Inferior parietal cortex (tissue), 1 donor: ENCODE data around the gene BHLHE23.
"Not testable (repeated sequence)": the region's sequence is repeated elsewhere in the genome, so short reads cannot be mapped to it uniquely, and the experiment has no call there.

Experiments used
- DNase-seq: peaks from one replicate; pipeline ENCODE4 v3.0.0-alpha.2; 2016; ENCODE audit errors: extremely low spot score

BHLHE23 gene

GRCh38 chr20:63043348-63044203 lies 36.8 kb upstream of the BHLHE23 start:
- no peak for DNase-seq

GRCh38 chr20:63042448-63043071 lies 35.8 kb upstream of the BHLHE23 start:
- no peak for DNase-seq

GRCh38 chr20:63041776-63042175 lies 35.0 kb upstream of the BHLHE23 start:
- no peak for DNase-seq

- DNase-seq = no peak
Observed at GRCh38 chr20:63037669-63038268, 31.0 kb upstream of the BHLHE23 start.

GRCh38 chr20:63036291-63036690 lies 29.5 kb upstream of the BHLHE23 start:
- DNase-seq = no peak

GRCh38 chr20:63035603-63036185 lies 28.9 kb upstream of the BHLHE23 start:
- no peak for DNase-seq

GRCh38 chr20:63034710-63035602 lies 28.2 kb upstream of the BHLHE23 start:
- not testable (repeated sequence) for DNase-seq

GRCh38 chr20:63033794-63034709 lies 27.3 kb upstream of the BHLHE23 start:
- no peak for DNase-seq

- no peak for DNase-seq
Observed at GRCh38 chr20:63032861-63033793, 26.4 kb upstream of the BHLHE23 start.

- no peak for DNase-seq
Observed at GRCh38 chr20:63032026-63032800, 25.4 kb upstream of the BHLHE23 start.

- DNase-seq = no peak
Observed at GRCh38 chr20:63031251-63032014, 24.7 kb upstream of the BHLHE23 start.

GRCh38 chr20:63029358-63030121 lies 22.8 kb upstream of the BHLHE23 start:
- DNase-seq = no peak

GRCh38 chr20:63028461-63028921 lies 21.7 kb upstream of the BHLHE23 start:
- DNase-seq = no peak

GRCh38 chr20:63027922-63028389 lies 21.2 kb upstream of the BHLHE23 start:
- DNase-seq = no peak

GRCh38 chr20:63027221-63027921 lies 20.6 kb upstream of the BHLHE23 start:
- no peak for DNase-seq

- DNase-seq = no peak
Observed at GRCh38 chr20:63026582-63027165, 19.9 kb upstream of the BHLHE23 start.
